GM18520 (cell line): ENCODE data around the gene BCL11B.

Experiments used
- ATAC-seq: cut with Tn5 transposase; IDR thresholded peaks from one replicate; pipeline ENCODE4 v1.9.1; 2021; ENCODE audit not compliant: unreplicated experiment

The BCL11B gene

DNA sequence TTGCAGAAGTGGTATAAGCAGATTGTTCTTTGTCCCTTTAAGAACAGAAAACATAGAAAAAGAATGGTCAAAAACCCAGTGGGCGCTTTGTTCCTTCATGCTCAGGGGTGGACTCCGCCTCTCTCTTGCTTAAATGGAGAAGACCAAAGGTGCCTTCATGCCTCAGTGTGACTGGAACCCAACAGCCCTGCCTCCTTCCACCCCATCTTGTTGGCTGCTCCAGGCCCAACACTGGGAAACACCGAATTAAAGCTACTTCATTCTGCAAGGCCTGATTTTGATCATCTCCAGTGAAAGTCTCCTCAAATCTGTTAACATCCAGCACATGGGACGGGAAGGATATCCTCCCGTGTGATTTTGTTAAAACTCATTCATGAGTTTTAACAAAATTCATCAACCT is 103.7 kb downstream of the BCL11B start:
- no peak for ATAC-seq

DNA sequence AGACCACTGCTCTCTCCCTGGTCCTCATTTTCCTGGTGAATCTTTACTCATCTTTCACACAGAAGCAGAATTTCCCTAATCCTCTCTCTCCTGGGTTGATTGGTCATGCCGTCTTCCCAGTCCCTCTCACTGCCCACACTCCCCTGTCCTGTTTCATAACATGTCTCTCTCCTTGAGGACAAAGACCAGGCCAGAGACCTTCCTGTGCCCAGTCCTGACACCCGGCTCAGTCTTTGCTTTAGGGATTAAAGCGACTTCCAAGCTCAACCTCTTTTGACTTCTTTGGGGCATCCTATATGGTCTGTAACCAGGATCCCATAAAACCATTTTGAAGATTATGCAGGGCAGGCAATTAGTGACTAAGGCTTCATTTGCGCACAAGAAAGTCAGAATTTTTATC is 105.5 kb downstream of the BCL11B start:
- ATAC-seq = no peak

DNA sequence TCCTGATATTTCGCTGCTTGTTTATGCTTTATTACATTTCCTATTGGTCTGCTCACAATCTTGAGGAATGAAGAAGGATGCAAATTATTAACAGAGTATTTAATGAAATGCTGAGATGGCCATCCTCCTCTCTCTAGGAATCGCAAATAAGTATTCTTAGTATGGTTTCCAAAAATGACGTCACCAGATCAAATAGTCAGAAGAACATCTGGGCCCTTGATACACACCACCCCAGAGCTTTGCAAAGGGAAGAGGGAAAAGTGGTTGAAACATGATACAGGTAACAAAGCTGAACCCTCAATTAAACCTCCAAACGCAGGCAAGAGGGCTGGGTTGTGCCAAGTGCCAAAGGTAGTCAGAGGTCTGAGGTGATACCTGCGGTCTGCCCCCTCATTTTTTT is 107.3 kb downstream of the BCL11B start:
- ATAC-seq = no peak

DNA sequence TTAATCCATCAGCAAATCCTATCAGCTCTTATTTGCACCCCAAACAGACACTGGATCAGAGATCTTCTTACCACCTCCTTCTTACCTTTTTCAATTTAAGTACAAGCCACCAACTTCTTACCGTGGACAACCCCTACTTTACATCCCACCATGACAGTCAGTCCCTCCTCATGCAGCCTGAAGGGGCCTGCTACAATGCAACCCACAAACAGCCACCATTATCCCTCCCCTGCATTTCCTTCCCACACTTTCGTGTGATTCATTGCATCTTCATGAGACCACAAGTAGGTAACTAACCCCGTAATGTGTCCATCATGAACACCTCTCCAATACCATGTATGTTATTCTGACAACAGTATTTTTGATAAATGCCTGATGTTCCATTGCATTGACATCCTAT is 108.6 kb downstream of the BCL11B start:
- no peak for ATAC-seq

DNA sequence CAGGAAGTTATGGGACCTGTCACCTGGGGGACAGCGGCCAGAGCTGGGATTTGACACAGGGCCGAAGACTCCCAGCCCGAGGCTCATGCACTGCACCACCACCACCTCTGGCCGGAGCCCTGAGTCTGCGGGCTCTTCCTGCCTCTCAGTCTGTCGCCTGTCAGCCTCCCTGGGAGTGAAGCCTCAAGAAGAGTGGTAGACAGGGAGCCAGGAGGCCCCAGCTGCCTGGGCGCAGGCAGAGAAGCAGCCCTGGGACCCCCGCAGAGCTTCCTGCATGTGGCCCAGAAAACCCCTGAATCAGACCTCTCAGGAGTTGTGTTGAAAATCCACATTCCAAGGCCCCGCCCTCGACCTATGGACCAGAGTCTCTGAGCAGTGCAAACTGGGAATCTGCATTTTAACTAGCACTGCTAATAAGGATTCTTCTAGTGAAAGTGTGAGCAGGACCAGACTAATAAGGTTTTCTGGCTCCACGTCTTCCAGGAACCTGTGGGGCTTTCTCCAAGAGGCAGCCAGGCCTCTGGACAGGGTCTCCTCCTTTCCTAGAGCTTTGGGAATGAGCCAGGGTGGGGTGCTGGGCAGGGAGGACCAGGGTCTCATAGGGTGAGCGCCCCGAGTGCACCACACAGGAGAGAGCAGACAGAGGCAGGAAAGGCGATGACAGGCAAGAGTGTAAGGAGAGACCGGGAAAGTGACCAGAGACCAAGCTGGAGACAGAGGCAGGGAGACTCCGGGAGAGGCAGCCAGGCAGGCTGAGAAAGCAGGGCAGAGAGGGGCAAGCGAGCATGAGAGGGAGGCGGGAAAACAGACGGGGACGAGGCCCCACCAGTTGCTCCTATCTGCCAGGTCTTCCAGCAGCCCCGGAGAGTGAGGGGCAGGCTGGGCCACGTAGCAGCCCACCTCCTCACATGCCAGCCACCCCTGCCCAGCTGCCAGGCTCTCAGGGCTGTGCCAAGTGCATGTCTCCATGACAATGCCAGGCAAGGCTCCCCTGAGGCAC is 112.4 kb downstream of the BCL11B start:
- ATAC-seq = no peak

DNA sequence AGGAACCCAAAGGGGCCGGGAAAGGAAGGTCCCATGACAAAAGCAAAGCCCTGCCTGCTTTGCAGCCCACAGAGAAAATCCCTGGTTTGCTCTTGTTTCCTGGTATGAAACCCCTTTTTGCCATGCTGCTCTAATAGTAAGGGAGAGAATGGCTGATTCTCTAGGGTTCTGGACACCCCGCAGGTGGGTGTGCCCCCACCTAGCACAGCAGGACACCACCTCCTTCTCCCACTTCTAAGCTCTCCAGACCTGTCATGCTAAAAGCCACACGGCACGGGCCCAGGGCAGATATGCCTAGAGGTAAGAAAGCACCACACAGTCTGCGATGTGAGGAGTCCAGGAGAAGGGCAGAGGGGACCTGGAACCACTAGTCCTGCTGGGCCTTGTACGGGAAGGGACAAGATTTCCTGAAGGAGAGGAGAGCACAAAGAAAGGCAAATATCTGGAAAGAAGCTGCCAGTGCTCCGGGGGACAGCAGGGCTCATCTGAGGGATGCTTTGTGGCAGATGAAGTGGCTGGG is 113.3 kb downstream of the BCL11B start:
- no peak for ATAC-seq

DNA sequence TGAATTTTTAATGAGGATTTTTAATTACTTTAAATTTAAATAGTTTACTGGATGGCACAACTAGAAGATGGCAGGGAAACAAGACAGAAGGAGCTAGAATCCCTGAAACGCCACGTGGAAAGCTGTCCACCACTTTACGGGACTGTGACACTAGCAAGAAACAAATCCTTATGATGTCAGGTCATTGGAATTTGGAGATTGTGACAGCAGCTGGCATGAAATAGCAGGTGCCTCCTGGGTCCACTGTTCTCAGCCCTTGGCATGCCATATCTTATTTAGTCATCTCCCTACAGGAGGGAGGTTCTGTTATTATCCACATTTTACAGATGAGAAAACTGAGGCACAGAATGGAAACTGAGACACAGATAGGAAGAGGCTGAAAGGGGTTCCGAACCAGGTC is 113.8 kb downstream of the BCL11B start:
- ATAC-seq = no peak

DNA sequence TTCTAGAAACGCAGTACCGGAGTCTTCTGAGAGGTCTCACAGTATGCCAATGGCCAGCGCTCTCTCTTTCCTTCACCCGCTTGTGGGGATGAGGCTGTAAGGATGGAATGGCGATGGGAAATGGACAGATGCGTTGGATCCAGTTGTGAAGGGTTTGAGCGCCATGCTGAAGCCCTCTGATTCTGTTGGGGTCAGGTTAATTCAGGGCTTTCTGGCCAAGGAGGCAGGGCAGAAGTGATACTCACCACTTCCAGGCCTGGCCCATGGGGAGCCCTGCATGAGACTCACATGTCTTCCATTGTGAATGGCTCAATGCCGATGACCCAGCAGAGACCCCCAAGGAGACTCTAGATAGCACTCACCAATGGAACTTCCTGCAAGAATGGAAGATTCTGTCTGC is 114.3 kb downstream of the BCL11B start:
- ATAC-seq = no peak

DNA sequence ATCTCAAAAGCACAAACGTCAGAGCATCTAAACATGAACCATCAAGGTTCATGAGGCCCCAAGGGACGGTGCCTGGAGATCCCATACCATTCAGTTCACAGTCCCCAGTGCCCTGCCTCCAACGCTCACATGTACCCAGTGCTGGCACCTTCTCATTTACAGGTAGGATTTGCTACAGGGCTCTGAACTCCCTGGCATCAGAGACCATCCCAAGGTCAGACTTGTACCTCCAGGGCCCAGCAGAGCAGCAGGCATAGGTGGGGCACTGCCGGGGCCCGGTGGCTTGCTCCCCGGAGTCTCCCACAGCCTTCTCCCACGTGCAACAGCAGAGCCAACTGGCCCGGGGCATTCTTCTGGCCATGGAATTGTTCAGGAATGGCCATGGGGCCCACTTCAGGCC is 114.8 kb downstream of the BCL11B start:
- ATAC-seq = no peak

DNA sequence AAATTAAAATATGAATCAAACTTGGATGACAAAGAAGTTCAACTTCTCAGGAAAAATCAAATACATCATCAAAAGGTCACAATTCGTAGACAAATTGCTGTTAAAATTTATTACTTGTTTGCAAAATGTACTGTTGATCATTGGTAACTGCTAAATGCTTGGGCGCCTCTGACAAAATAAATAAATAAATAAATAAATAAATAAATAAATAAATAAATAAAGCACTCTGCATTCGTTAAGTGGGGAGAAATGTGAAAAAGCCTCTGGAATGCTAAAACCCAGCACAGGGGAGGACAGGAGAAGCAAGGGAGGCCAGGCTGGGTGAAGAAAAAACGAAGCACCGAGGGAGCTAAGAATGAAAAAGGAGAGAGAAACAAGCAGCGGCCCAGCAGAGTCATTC is 115.2 kb downstream of the BCL11B start:
- ATAC-seq = no peak

DNA sequence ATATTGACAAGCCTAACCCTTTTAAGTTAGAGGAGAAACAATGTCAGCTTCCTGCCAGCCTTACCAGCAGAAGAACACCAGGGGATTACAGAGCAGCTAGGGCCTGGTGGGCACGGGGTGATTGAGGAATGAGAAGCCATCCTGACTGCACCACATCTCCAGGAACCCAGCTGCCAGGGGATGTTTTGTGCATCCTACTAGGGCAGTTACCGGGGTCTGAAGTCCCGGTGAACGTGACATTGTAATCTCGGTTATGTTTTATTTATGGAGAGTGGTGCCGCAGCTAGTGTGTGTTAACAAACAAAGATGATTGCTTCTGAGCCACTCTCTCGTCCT is 115.9 kb downstream of the BCL11B start:
- no peak for ATAC-seq

DNA sequence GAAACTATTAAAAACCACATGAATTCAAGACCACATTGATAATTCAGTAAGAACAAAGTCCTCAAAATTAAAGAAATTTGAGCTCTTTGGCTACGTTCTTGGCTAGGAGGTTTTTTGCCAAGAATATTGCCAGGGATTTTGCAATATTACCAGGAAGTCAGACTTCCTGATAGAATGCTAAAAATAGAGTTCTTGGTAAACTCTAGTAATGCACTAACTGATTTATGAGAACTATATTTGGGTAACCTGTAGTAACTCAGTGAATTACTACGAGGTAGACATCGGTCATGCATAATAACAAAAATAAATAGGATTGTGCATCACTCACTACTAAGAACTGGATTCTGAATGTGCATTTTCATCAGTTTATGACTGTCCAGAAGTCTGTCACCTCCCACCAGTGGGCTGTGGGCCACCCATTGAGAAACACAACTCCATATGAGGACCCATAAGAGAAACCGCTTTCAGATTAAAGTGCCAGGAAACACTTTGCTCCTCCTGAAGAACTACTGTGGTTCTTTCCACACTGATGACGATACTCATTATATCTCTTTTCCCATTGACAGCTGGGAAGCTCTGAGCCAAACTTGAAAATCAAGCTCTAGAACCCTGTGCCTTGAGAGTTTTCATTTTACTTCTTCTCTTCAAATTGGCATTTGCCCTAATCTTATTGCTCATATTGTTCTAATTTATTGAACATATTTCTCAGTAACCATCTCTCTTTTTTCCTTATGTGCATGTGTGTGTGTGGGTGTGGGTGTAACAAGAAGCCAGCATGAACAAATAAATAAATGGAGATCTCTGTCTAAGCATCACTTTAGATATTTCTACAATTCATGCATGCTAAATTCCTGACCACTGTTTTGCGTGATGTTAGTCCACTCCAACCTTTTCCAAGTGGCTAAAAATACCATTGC is 116.6 kb downstream of the BCL11B start:
- ATAC-seq = no peak

DNA sequence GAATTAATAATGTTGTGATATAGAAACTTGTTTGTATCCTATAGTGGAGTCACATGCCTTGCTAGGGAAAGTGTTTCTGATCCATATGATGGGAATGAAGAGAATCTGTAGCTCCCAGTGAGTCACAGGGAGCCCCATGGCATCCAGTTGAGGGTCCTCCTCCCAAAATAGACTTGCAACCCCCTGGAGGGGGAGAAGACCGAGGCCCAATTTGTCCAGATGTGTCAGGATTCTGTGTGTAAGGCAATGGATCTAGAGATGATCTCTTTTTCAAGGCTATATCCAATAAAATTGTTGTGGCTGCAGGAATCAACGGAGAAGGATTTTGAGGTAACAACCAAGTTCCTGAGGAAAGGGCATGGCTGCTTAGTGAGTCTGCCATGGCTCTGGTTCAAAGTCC is 121.8 kb downstream of the BCL11B start:
- ATAC-seq = no peak

DNA sequence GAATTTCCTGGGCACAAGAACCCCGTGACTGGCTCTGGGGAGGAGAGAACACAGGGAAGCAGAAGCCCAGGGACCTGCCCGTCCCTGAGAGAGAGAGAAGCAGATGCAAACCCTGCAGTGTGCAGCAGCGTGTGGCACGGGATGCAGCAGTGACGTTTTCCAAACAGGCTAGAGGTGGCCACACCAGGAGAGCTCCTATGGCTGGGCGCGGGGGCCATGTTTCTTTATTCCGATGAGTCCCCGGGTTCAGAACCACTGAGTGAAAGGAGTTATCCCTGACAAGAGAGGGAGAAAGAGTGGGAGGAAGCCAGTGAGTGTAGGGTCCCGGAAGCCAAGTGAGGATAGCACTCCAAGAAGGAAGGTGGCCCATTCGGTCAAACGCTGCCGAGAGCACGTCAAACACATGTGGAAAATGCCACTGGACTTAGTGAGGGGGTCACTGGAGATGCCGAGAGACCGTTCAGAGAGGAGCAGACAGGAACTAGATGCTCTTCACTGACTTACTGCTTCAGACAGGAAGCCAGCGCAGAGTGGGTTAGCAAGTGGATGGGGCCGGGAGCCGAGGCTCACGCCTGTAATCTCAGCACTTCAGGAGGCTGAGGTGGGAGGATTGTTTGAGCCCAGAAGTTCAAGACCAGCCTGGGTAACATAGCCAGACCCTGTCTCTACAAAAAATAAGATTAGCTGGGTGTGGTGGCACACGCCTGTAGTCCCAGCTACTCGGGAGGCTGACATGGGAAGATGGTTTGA is 123.0 kb downstream of the BCL11B start:
- no peak for ATAC-seq

DNA sequence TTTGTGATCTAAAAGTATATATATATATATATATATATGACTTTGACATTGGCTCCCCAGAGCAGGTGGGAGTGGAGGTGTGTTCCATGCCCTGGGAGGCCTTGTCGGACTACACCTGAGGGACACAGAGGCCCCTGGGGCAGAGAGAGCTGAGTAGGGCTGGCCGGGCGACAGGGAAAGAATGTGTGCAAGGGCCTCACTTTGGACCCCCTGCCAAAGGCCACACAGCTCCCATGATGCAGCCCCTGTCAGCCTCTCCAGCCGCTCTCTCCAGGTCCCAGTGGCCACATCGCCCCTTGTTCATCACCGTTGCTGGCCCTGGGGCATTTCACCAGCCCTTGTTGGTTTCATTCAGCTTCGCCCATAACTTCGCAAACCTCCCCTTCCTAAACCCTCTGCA is 123.9 kb downstream of the BCL11B start:
- ATAC-seq = no peak

DNA sequence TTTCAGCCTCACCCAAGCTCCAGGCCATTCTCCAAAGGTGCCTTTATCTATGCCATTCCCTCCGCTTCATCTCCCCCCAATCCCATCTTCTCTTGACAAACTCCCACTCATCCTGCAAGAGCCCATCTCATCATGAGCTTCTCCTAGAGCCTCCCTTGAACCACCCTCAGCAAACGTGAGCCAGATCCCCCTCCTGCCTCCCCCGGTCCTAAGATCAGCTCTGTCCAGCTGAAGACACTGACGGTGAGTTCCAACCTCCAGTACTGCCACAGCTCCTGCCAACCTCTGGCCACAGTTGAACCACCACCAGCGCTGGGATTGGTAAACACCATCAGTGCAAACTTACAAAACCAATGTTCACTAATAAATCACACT is 124.6 kb downstream of the BCL11B start:
- no peak for ATAC-seq

DNA sequence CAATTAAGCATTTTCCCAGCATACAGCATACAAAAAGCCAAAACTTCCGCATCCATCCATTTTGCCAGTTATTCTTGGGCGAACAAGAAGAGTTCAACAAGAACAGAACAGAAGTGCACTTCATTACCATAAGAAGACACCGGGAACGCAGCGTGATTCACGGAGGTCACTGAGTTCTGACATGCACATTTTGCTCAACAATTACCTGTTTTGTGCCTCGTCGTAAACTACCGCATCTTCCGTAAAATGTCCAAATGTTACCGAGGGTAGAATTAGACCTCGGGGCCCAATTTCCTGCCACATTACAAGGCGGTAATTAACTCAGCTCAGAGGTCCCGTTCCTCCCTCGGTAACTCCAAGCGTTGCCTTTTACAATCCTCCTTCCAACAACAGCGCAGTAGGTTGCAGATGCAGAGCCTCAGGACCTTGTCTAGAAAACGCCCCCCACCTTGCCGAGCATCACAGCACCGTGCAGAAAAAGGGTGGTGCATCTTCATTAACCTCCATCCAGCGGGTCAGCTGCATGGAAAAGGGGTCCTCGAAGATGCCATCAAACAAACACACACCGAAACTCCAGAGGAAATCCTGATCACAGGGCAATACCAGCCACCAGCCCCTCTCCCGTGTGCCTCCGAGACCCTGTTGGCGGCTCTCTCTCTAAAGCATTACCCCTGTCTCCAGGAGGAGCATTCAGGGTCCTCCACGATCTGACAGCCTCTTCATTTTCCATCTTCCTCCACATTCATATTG is 125.2 kb downstream of the BCL11B start:
- ATAC-seq = no peak

DNA sequence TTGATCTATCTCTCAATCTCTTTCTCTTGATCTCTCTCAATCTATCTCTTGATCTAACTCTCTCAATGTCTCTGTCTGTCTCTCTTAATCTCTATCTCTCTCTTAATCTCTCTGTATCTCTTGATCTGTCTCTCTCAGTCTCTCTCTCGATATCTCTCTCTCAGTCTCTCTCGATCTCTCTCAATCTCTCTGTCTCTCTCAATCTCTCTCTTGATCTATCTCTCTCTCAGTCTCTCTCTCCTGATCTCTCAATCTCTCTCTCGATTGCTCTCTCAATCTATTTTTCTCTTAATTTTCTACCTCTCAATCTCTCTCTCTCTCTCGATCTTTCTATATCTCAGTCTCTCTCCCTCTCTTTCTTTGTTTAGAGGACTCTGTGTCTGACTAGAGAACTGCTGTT is 126.7 kb downstream of the BCL11B start:
- no peak for ATAC-seq

DNA sequence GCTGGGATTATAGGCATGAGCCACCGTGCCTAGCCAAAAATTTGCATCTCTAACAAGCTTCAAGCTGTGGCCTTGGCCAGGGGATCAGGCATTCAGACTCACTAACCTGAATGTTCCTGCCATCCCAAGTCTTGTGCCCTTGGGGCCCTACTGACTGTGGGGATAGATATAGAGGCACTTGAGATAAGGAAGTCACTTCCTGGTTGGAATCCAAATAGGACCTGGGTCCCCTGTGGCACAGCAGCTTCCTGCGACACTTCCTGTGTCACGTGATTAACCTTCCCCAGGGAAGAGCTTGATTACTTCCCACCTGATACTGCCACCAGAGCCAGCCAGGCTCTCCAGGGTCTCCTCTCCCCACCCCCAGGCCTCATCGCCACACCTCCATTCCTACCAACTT is 128.2 kb downstream of the BCL11B start:
- no peak for ATAC-seq

DNA sequence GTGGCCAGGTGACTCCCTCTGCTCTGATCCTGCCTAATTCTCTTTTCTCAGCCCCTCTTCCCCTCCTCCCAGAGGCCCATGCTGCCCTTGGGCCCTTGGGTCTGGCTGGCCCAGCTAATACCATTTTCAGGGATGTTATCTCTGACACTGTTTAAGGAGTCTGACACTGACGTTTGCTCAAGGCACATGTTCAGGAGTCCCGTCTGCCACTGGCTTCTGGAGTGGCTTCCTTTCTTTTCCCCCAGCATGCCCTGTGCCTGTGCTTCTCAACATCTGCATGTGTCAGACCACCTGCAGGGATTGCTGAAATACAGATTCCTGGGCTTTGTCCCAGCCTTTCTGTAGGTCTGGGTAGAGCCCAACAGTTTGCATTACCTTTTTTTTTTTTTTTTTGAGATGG is 128.9 kb downstream of the BCL11B start:
- no peak for ATAC-seq
